HG03439 (cell line): ENCODE measurements around the gene DCHS2.

Experiments used
- ATAC-seq: cut with Tn5 transposase; IDR thresholded peaks from one replicate; pipeline ENCODE4 v1.9.1; 2021; ENCODE audit warnings: mild to moderate bottlenecking, moderate library complexity; ENCODE audit not compliant: unreplicated experiment

DCHS2 gene

DNA sequence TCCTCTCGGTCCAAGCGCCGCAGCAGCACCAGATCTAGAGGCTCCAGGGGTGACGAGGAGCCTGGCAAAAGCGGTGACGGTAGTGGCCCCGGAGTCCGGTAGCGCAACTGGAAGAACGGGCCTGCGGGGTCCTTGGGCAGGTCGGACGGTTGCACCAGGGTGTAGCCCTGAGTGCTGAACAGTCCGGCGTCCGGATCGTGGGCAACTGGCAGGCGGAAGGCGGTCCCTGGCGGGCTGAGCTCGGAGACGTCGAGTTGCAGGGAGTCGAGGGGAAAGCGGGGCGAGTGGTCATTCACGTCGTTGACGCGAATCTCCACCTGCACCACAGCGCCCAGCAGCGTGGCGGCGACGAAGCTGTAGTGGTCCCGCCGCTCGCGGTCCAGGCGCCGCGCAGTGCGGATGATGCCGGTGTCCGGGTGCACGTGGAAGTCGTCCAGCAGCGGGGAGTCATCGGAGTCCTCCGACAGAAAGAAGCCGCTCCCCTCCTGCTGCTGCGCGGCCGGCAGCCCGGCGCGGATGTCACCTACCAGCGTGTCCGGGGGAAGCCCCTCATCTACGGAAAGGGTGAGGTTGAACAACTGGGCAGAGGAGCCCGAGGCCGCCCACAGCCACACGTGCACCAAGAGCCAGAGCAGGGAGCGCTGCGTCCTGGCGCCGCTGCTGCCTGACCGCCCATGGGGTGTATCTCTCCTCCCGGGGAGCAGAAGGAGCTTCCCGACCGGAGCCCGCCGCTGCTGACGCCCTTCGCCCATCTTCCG is 837 bp downstream of the DCHS2 start:
- ATAC-seq = no peak

DNA sequence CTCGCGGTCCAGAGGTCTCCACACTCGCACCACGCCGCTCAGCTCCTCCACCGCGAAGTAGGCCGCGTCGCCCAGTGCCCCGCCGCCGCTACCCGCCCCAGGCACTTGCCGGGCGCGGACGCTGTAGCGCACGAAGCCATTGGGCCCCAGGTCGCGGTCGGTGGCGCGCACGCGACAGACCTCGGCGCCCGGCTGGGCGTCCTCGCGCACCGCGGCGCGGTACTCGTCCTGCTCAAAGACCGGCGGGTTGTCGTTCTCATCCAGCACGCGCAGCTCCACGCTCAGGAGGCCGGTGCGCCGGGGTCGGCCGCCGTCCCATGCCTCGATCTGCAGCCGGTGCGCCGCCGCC is 1.4 kb downstream of the DCHS2 start:
- ATAC-seq = no peak

DNA sequence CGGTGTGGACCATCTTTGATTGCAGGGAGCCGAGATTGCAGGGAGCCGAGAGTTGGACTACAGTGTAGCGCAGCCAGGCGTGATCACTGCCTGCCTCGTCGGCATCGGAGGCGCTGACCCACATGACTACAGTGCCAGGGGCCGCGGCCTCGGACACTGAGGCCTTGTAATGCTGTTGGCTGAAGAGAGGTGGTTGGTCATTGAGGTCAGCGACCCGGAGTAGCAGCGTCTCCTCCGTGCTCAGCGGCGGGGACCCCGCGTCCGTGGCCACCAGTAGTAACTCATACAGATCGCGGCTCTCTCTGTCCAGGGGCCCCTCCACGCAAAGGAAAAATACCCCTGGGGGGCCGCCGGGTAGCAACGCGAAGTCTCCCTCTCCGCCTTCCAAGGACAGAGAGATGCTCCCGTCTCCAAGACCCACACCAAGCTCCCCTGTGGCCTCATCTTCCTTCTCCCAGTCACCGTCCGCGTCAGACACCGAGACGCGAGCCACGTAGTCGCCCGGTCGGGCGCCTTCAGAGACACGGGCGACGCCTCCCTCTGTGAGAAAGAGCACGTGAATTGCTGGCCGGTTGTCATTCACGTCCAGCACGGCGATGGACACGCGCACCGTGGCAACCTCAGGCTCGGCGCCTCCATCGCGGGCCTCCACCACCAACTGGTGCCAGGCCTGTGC is 1.9 kb downstream of the DCHS2 start:
- ATAC-seq = no peak

DNA sequence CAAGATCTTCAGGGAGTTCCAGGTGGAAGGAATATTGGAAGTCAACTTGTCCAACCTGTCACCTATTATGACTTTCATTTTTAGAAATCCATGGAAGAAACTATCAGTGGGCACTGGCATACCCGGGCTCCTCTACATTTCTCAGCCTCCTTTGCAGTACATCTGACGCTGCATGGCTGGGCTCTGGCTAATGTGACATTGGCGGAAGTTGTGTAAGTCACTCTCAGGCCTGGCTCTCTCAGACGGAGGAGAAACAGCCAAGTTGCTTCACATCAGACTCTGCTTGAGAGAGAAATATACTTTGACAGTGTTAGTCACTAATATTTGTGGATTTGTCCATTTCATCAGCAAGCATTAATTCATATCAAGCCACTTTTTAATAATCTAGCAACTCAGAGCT is 4.5 kb downstream of the DCHS2 start:
- ATAC-seq = no peak

DNA sequence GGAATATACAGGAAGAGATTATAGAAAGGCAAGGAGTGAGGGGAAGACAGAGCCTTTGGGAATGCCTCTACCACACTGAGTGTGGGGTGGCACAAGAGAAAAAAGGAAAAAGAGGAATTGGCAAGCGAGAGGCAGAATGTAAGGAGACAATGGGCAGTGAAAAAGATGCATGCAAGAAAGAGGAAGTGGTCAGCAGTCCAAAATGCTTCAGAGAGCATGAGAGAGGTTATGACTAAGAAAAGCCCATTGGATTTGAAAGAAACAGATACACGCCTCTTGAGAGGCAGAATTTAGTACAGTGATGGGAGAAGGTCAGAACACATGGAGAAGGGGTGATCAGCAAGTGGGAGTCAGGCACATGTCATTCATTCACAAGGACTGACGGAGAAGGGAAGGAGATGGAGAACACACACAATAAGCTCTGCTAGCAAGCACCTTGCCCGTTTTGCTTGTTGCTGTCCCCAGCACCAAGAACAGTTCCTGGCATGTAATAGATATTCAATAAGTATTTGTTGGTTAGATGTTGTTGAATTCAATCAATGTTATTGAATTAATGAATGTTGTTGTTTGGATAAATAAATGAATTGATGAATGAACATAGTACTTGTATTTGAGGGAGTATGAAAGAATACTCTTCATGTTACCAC is 6.3 kb downstream of the DCHS2 start:
- peak; percentile 94 for ATAC-seq

DNA sequence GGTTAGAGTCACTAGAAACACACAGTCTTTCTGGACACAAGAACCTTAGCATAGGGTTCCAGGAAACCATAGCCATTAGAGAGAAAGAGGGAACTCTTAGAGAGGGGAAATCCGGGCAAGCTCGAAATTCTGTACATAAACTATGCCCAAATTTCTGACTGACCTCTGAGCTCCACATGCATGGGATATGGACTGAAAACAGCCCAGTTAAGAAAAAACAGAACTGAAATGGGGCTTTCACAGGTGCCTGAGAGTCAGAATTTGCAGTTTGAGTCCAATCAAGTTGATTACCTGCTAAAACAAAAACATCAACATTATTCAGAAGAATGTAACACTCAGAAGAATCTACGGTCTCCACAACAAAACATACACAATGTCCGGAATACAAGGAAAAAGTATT is 13.1 kb downstream of the DCHS2 start:
- ATAC-seq = peak; percentile 28

DNA sequence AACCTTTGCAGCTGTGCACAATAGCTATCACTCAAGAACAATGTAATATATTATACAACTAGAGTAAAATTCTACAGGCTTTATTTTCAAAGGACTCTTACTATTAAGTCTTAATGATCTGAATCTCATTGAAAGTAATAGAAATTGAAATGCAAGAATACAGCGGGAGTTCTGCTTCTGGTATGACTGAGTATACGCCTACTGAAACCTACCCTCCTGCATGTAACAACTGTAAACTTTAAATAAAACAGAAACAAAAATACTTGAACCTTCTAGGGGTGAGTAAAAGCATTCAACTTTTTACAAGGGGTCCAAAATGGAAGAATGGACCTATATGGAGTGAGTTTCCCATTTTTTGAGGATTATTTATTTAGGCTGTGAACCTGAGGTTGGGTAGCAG is 13.5 kb downstream of the DCHS2 start:
- peak; percentile 77 for ATAC-seq

DNA sequence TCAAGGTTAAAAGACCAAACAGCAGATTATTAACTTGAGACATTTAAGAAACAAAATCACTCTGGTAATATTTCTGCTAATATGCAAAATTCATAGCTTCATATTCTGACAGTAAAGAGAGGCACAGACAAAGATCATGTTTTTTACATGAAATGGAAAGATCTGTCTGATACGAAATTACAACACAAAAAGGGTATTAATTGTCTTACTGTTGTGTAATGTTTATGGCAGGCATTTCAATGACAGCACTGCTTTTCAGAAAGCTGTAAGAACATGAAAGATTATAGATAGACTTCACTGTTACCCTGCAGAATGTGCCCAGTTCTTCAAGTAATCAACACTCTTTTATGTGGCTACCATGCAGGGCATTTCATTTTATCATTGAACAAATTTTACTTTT is 15.4 kb downstream of the DCHS2 start:
- ATAC-seq = no peak

DNA sequence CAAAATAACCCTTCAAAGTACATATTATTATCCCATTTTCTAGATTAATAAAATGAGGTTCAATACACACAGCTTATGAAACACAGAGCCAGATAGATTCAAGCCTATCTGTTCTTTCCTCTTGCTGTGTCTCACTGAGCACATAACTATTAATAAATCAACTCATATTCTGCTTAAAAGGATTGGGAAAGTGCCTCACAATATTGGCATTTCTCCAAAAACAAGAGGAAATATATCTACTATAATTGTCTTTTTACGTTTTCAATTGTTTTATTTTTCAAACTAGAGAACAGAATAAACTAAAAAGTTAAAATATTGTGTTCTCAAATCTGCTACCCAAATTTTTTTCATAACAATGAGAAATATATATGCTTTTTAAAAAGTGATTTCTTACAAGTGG is 15.8 kb downstream of the DCHS2 start:
- no peak for ATAC-seq

DNA sequence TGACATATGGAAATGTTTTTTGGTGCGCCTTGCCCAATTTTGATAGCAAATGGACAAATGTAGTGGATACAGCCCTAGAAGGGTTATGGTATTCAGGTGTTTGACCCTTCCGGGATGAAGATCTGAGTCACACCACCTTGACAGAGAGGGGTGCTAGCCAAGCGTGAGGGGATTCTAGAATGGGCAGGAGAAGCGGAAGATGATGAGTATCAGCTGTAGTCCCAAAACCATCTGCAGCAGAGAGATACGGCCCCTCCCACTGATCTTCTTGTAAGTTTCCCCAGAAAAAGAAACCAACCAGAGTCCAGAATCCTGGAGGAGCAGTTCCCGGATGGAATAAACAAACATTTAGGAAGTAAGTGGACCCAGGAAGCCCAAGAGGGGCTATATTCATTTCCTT is 18.1 kb downstream of the DCHS2 start:
- ATAC-seq = no peak

DNA sequence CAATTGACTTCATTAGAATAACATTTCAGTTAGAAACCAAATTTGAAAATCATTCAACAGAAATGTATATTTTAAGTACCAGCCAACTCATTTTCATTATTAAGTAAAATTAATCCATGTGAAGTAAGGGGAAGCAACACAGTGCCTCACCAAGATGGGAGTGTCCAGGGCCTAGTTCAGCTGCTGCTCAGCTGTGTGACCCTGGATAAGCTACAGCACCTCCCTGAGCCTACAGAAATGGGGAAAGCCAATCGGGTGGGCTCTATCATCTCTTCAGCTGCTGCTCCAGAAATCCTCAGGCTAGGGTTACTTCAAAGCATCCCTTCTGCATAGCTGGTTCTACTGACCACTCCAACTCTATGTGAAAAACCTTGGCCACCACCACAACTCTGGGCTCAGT is 18.7 kb downstream of the DCHS2 start:
- ATAC-seq = no peak

DNA sequence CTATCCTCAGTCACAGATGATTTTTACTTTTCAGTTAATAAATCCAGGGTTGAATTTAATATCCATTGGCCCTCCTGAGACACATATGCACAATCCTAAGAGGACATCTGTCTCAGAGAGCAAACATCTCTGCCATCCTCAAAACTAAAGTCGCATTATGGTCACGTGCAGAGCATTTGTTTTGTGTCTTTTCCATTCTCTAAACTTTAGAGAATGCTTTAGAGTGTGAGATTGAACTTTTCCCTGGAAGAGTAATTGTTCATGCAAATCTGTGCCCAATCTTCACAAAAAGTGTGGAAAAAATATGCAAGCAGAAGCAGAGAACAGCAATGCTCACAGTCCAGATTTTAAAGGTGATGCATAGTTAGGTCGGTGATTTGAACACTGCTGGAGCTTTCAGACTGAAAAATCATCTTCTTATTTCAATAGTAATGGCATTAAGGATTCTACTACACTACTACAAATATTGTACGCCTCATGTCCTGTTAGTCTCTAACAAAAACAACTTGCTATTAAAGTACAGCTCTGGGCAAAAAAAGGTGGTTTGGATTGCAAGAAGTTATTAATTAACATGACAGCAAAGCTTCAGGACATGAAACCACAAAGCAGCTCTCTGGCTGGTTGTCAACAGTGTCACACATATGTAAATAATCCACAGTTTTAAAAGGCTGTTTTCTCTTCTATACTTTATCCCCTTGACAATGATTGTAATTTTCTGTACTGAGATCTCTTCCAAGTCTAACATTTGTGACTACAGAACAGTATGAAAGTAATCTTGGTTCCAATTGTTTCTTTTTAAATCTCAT is 19.9 kb downstream of the DCHS2 start:
- ATAC-seq = no peak

DNA sequence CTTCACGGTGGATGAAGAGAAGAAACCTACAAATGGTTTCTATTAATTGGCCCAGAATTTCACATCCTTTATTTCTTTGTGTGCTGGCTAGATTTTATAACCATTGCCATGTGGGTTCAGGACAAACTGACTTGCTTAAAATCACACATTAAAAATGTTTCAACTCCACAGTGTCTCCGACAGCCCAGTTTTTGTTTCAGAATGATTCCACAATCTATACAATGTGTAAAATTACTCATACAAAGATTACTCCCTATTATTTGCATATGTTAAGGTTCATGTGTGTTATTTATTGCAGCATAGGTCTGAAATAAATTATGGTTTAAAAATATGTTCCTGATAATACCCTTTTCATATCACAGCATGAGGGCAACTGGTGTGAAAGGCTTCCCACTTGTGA is 20.6 kb downstream of the DCHS2 start:
- peak; percentile 86 for ATAC-seq

DNA sequence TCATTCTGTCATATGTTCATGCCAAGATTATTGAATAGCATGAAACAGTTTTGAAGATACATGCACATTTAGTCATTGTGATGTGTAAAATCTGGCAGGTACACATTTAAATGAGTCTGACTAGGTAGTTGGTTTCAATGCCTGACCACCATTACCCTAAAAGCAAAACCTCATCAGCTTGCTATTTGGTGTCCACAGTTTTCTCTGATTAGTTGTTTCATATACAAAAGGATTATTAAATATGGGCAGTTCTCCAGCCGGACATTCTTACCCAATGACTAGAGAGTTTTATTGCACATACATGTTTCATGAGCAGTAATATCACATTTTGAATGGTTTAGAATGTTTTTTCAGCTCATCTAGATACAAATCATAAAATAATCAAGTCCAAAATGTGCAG is 23.7 kb downstream of the DCHS2 start:
- no peak for ATAC-seq

DNA sequence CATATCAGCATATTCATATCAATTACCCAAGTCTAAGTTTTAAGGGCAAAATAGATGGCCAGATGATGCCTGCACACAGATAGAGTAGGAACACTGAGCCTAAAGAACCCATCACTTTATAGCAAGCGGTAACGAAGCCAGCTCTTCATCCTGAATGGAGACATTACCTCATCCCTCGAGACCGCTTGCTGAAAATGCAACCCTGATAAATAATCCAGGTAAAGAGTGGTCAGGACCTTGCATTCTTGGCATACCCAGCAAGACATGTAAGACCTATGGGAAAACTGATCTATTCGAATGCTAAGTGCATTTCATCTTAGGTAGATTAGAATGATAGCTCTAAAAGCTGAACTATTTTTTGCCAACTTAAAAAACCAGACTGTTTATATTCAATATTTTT is 25.3 kb downstream of the DCHS2 start:
- no peak for ATAC-seq

DNA sequence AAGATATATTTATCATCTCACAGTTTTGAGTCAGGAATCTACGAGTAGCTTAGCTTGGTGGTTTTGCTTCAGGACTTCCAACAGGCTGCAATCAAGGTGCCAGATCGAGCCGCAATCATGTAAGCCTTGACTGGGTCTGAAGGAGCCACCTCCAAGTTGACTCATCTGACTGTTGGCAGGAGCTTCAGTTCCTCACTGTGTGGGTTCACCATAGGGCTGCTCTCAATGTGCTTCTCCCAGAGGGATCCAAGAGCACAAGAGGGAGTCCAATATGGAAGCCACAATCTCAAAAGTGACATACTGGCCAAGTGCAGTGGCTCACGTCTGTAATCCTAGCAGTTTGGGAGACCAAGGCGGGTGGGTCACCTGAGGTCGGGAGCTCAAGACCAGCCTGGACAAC is 26.5 kb downstream of the DCHS2 start:
- ATAC-seq = no peak

DNA sequence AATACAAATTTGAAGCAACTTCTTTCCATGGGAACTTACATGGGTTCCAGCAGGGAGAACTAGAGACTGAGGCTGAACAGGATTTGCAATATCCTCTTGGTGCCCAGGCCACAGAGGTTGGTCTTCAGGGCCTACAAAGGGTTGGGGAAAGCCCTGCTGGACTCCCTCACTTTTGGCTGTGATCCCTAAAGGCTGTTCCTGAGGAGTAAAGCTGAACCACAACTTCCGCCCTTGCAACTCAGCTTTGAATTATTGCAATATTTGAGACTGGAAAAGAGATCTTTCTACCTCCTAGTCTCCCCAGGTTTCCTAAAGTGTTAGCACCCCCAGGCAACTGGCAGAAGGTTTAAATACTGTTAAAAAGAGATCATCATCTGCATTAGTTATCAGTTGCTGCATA is 26.9 kb downstream of the DCHS2 start:
- ATAC-seq = no peak

DNA sequence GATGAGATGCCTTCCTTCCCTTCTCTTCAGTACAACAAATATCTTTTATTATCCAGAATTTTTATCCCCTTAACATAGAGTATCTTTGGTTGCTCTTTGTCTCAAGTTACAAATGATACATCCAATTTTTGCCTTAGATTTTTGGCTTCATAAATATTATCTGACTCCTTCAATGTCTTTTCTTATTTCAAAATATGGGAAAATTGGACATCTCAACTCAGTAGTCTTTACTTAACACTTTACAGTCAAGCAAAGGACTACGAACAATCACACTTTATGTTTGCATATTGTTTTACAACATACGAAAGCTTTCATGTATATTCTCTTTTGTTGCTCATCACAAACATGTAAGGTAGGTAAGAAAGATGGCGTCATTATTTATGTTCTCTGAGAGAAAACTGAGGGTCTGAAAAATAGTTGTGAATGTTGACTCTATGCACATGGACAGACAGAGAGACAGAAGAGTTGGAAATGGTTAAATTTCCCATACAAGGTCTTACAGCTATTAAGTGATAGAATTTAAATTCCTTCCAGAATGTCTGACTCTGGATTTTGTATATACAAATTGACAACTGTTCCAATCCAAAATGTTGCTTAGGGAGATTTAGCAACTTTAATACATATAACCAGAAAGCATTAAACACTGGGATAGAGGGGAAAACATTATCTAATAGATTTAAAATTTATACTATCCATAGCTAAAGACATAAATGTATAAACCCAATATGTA is 29.4 kb downstream of the DCHS2 start:
- no peak for ATAC-seq

DNA sequence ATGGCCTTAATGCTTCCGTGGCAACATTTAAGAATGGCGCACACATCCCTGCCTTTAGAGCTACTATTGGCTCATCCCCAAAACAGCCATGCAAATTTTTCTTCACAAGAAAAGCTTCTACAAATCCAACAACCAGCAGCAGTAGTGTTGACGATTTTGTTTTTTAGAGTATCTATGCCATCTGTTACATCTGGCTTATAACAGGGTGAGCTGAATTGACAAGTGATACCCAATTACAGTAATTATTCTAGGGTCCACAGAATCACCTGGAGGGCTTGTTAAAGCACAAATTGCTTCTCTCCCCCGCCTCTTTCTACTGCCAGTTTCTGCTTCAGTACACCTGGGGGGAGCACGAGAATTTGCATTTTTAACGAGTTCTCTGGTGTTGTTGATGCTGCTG is 34.1 kb downstream of the DCHS2 start:
- no peak for ATAC-seq

DNA sequence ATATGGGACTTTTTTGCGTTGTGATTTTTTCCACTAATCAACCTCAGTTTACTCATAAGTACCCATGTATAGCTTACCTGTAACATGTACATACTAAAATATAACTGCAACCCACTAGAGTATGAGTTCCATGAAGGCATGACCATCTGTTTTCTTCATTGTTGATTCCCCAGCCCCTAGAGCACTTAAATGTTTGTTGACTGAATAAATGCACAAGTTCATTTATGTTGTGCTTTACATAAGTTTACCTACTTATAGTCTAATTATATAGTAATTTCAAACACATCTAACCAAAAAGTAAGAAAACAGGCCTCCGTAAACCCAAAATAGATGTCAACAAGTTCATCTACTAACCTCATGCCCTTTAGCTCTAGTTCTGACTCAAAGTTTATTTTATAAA is 34.7 kb downstream of the DCHS2 start:
- no peak for ATAC-seq

DNA sequence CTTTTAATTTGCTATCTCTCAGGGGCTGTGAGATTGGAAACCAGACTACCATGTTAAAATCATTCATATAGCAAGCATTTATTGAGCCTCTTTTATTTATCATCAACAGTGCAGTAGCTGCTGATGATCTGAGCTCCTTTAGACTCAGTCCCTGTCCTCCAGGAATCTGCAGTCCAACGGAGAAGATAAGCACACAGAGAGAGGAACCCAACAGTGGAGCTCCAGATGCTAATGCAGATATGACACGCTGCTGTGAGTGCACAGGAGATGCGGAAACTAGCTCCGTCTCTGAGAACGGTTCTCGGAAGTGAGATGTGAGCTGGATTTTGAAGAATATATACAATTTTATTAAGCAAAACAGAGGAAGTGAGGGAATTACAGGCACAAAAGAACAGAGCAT is 35.4 kb downstream of the DCHS2 start:
- no peak for ATAC-seq
